Left cardiac atrium (tissue), 4 donors: ENCODE measurements around the gene LMOD2. TPM values are rescaled to one million over a fixed set of nuclear protein-coding genes. Genes with fewer than 3 reads are reported as not detected.

ENCODE experiments used
- ATAC-seq, 2 donors: fragments of 200-7000 bp; cut with Tn5 transposase; one replicate each; pipeline ENCODE4 v1.9.1; 2020; ENCODE audit warnings: mild to moderate bottlenecking in 2 of 2, moderate library complexity in 2 of 2
- DNase-seq: peaks from one replicate; pipeline ENCODE4 v3.0.0-alpha.2; 2020
- intact Hi-C, 2 donors: fragments of 100-400 bp; cut with DNase I; formaldehyde crosslinking; loops; one replicate each; pipeline versions ENCODE4 v1.14.1 to v1.15.1; 2022 to 2023
- total RNA-seq, 2 donors: library from RNA; stranded (reverse); fragmentation: NEBNext Ultra II Directional; extraction: Animal tissue kit (Norgen Biotek cat#: 25700); gene quantifications; one replicate each; pipeline ENCODE4 v1.2.1, GENCODE V29; 2021
- donor health status: DM: no; HTN: yes; CAD: no.
- donor health status: DM: no; HTN: yes; CAD: no; lungs with severe emphysema.
- donor health status: DM: yes; HTN: yes; CAD: no.
- donor health status: Dilated cardiomyopathy.

The LMOD2 gene
- total RNA-seq, 2 donors from 2014 or later = 220 to 376 TPM

DNA sequence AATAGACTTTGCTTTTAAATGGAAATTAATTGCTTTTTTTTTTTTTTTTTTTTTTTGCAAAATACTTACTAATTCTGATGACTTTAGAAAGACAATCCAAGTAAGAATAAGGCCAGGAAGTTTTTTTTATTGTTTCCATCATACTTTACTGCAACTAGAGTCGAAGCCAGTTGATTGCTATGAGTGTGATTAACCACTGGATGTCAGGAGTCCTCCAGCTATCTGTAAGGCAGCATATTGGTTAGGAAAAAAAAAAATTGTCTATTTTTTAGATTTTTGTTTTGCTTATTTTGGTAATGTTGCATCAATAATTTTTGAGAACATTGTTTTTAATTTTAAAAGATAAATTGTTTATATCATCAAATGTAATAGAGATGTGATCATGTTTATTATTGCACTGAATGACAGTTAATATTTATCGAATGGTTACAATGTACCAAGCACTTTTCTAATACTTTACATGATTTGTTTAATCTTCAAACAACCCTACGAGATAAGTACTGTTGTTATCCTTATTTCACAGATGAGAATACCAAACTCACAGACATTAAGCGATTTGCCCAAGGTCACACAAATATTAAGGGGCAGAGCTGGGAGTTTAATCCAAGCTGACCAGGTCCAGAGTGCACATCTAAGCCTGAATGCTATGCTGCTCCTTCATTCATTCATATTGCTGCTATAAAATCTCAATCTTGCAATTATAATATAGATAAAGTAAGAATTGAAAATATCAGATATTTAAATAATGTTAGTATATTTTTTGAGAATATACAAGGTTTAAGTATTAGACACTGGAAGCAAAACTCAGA lies 19.9 kb upstream of the LMOD2 start:
- DNase-seq (no peak), ATAC-seq (peak; percentile 63 to 66)
- intact Hi-C loops = loop anchor here (2.0 to 10.0 kb wide), 4 partner anchors 47 to 229 kb away; no protein-coding TSS in a partner anchor

DNA sequence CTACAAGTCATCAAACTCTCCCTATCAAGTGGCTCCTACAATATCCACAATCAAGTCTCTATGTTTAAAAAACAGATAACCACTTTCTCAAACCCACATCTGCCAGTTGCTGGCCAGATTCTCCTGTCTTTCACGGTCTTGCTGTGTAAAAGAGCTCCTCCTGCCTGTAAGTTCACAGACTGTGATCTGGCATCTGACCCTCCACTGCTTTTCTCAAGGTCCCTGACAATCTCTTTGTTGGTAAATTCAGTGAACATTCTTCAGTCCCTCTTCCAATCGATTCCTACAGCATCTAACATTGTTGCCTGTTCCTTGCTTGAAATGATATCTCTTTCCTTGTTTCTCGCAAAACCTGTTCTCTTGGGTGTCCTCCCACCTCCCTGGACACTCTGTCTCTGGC lies 18.5 kb upstream of the LMOD2 start:
- ATAC-seq = no peak
- no peak for DNase-seq
- intact Hi-C loops = loop anchor here (5.0 to 10.0 kb wide), 3 partner anchors 45 to 228 kb away; no protein-coding TSS in a partner anchor

DNA sequence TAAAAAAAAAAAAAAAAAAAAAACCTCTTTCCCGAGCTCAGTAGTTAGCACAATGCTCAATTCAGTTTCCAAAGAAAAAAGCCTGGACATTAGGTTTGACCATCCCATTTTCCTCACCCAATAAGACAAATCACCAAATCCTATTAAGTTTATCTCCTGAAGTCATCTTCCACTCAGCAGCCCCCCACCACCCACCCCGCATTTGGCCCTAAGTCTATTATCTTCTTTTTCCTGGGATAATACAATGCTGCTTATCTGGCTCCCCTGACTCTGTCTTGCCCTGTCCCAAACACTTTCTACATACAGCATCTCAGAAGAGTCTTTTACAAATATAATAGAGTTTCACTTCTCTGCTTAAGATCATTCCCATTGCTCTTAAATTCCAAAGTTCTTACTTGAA lies 17.8 kb upstream of the LMOD2 start:
- no peak for ATAC-seq
- intact Hi-C loops = loop anchor here (5.0 to 10.0 kb wide), 3 partner anchors 44 to 227 kb away; no protein-coding TSS in a partner anchor

DNA sequence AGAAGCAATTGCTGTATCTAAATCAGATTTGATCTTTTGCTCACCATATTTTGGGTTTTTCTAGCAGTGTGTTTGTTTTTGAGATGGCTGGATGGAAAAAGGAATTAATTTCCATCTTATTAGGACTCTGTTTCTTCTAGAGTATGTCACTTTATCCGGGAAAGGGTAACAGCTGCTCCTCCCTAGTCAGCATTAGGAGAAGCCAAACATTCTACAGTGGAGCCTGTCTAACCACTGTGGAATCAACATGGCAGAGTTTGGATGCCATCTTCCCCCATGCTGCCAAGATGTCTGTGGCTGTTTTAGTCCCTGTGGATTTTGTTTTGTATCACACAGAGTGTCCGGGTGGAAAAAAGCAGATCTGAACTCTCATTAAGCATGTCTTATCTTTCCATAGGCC lies 16.0 kb upstream of the LMOD2 start:
- DNase-seq (no peak), ATAC-seq (no peak)
- intact Hi-C loops = loop anchor here (5.0 to 10.0 kb wide), 3 partner anchors 43 to 225 kb away; no protein-coding TSS in a partner anchor

More for the DNA sequence above, 17.8 kb upstream of the LMOD2 start:
- no peak for DNase-seq

DNA sequence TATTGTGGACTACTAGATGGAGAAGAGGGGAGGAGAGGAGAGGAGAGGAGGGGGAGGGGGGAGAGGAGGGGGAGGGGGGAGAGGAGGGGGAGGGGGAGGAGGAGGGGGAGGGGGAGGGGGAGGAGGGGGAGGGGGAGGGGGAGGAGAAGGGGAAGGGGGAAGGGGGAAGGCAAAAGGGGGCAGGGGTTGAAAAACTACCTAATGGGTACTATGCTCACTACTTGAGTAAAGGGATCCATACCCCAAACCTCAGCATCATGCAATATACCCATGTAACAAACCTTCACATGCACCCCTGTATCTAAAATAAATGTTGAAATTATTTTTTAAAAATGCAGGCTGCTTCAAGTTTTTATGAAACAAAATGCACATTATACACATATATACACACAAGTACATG lies 15.1 kb upstream of the LMOD2 start:
- intact Hi-C loops = no loop called here
- ATAC-seq = no peak

DNA sequence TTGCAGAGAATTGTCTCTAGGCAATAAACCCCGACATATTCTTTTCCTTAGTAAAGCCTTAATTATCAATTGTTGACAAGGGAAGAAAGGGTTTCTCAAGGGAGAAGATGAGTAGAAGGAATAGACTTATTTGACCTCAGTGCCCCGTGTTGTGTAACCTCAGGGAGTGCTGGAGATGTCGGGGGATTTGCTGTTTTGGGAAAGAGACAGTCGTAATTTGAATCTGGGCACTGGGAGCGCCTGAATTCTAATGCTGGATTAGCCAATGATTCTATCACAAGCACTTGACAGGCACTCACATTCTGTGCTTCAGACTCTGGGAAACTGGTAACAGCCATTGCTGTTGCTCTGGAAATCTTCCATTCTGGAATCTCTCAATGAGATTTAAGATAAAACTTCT lies 13.8 kb upstream of the LMOD2 start:
- DNase-seq (no peak), ATAC-seq (peak in 1 of 2 donors; percentile 12)
- intact Hi-C loops = no loop called here

More for the DNA sequence above, 15.1 kb upstream of the LMOD2 start:
- DNase-seq = no peak

DNA sequence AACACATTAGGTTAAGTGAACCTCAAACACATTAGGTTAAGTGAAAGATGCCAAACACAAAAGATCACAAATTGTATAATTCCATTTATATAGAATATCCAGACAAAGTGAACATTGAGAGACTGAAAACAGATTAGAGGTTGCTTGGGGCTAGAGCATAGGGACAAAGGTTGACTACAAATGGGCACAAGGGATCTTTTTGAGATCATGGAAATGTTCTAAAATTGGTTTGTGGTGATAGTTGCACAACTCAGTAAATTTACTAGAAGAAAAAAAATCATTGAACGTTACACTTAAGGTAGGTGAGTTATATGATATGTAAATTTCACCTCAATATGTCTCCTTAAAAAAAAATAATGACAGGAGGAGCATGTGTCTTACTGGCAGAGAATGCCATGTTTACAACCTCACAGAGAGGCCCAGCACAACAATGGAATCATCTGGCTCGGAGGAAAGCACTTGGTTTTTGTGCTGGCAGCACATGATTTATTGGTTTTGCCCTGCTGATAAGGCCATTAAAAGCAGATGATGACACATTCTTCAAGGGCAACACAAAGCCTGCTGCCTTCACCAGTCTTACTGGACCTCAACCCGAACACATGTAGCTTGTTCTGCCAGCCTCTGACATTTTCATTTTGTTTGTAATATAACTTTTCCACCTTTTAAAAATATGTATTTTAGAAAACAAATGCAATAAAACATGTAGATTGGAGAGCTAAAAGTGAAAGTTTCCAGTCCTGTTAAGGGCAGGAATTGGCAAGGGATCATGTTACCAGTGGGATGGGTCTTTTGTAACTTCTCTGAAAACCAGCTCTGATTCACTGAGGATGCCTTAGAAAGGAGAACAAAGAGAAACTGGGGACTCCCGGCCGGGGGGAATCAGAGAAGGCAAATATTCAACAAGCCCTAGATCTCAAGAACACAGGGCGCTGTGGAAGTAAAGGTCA lies 11.9 kb upstream of the LMOD2 start:
- intact Hi-C loops = no loop called here
- DNase-seq = no peak
- peak; percentile 60 to 78 for ATAC-seq

DNA sequence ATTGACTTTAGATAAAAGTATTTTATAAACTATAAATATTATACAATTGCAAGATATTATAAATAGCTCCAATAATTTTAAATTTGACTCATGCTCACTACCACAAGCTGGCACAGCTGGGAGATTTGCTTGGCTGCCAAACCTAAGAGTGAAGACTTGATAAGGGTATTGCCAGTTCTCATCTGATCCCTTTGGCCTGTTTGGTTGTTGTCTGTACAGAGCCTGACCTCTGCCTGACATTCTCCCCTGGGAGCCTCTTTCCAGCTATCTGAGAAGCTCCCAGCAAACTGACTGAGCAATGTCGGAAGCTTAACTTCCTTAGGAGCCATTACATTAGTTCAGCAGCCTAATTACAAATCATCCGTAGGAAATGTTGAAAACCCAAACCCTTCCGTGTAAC lies 10.2 kb upstream of the LMOD2 start:
- ATAC-seq (peak; percentile 91 to 93), DNase-seq (peak; percentile 59)
- intact Hi-C loops = no loop called here

DNA sequence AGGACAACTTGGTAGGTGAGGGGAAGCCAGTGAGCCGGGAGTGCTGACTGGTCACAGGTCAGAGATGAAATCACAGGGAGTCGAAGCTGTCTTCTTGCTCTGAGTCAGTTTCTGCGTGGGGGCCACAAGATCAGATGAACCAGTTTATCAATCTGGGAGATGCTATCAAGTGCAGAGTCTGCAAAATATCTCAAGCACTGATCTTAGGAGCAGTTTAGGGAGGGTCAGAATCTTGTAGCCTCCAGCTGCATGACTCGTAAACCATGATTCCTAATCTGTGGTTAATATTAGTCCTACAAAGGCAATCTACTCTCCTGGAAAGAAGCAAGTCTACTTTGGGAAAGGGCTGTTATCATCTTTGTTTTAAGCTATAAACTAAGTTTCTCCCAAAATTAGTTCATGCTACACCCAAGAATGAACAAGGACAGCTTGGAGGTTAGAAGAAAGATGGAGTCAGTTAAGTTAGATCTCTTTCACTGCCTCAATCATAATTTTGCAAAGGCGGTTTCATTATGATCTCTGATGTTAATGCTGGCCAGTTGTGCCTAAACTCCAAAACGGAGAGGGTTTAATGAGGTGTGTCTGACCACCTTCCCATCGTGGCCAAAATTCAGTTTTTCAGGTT lies 8.4 kb upstream of the LMOD2 start:
- intact Hi-C loops = no loop called here
- ATAC-seq = no peak

DNA sequence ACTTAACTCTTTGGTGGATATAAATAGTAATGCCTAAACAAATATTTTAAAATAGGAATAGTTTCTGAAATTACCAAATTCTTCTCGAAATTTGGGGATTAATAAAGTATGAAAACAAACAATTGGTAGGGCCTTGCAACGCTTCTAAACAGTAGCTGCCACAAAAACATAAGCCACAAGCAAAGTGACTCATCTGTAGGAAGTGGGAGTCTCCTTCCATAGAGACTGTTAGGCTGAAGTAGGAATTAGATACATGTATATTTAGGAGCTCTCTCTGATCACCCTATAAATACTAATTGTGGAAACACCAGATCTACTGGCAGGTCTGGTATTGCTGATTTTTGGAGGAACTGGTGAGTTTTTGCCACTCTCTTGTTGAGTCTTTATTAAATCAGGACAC lies 5.7 kb upstream of the LMOD2 start:
- ATAC-seq = no peak
- no peak for DNase-seq
- intact Hi-C loops = no loop called here

More for the DNA sequence above, 8.4 kb upstream of the LMOD2 start:
- DNase-seq = no peak

DNA sequence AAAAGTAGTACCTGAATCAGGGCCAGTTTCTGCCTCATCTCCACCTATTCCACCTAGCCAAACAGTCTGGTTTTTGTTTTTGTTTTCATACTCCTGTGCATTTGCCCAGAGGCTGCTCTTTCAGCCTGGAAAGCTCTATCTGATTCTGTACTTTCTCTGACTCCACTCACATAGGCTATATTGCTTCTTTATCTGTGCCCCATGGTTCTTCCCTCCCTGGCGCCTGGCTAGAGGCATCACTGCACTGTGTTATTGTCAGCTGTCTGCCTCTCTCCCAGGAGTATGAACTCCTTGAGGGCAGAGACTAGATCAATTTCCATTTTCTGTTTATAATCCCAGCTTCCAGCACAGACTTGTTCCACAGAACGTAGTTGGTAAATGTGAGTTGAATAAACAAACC lies 5.1 kb upstream of the LMOD2 start:
- ATAC-seq (peak in 1 of 2 donors; percentile 24), DNase-seq (no peak)
- intact Hi-C loops = no loop called here

DNA sequence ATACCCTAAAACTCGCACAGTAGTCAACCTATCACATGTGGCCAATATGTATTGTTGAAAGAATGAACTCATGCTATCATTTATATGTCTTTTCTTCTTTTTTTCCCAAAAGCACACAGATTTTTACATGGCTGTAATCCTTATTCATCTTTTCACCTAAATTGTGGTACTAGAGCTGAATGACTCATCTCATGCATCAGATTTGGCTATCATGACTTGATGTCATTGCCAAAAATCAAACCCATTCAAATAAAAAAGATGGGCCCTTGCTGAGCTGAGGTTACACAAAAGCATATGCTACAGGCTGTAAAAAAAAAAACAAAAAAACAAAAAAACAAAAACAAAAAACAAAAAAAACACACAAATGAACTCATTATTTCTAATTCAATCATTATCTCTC lies 3.3 kb upstream of the LMOD2 start:
- intact Hi-C loops = no loop called here
- DNase-seq = no peak
- no peak for ATAC-seq

DNA sequence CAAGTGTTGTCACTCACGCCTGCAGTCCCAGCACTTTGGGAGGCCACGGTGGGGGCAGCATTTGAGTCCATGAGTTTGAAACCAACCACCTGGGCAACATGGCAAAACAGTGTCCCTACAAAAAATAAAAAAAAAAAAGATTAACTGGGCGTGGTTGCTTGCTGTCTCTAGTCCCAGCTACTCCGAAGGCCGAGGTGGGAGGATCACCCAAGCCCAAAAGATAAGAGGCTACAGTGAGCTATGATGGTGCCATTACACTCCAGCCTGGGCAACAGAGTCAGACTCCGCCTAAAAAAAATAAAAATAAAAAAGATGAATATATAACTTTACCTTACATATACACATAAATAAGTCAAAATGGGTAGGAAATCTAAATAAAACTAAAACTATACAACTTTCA lies 2.5 kb upstream of the LMOD2 start:
- DNase-seq = no peak
- no peak for ATAC-seq
- intact Hi-C loops = no loop called here

DNA sequence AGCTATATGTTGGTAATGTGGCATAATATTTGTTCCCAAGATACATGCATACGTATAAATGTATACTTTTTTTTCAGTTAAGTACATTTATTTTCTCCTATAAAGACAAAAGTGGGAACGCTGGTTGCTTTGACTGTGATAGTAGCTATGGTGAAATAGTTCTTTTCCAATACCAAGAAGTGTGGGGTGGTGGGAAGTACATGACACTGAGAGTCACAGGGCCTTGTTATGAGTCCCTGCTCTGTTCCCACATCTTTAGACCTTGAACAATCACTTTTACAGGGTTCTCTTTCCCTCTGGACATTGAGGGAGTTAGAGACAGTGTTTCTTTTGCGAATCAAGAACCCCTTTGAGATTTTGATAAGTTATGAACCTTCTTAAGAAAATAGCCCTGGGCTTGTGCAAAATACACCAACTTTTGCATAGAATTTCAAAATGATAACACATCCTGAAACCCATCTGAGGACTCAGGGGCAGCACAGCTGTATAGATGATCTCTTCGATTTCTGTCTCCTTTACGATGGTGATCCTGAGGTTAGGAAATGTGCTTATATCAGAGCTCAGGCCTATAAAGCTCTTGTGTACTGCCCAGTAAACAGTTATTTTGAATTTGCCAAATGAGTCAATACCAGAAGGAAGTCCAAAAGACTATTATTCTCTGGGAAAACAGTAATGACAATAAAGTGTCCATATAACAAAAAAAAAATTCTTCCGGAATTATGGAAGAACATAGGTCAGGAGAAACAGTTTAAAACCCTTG lies 1.1 kb downstream of the LMOD2 start:
- peak in 1 of 2 donors; percentile 26 for ATAC-seq
- intact Hi-C loops = no loop called here
- no peak for DNase-seq

DNA sequence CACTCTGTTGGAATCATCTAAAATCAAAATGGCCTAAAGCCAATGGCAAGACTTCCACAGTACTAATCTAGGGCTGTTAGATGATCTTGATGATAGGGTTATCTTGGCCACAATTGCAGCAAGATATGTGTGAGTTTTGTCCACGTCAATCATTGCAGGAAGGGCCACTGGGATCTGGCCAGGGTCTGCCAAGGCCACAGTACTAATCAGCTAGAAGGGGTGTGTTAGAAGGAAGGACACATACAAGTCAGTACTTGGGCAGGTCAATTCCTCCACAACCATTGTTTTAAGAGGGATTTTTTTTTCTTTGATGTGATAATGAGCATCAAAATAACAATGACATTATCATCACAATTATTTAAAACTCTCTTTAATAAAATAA lies 1.6 kb downstream of the LMOD2 start:
- ATAC-seq (peak; percentile 39 to 54), DNase-seq (no peak)
- intact Hi-C loops = no loop called here

DNA sequence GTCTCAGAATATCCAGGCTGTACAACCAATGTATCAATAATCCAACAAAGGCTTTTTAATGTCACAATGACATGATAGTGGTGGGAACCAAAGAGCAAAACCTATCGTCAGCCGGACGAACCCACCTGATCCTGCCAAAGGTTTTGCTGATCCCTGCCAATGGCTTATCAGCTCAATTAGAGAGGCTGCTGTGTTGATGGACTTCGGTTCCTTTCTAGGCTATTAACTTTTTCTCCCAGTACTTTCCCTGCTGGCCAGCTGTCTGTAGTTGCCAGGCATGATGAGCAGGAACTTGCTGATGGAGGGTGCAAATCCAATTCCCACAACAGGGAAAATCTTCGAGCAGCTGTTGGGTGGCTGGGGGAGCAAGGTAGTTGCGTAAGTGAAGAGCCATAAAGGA lies 2.4 kb downstream of the LMOD2 start:
- DNase-seq = no peak
- intact Hi-C loops = no loop called here
- no peak for ATAC-seq

DNA sequence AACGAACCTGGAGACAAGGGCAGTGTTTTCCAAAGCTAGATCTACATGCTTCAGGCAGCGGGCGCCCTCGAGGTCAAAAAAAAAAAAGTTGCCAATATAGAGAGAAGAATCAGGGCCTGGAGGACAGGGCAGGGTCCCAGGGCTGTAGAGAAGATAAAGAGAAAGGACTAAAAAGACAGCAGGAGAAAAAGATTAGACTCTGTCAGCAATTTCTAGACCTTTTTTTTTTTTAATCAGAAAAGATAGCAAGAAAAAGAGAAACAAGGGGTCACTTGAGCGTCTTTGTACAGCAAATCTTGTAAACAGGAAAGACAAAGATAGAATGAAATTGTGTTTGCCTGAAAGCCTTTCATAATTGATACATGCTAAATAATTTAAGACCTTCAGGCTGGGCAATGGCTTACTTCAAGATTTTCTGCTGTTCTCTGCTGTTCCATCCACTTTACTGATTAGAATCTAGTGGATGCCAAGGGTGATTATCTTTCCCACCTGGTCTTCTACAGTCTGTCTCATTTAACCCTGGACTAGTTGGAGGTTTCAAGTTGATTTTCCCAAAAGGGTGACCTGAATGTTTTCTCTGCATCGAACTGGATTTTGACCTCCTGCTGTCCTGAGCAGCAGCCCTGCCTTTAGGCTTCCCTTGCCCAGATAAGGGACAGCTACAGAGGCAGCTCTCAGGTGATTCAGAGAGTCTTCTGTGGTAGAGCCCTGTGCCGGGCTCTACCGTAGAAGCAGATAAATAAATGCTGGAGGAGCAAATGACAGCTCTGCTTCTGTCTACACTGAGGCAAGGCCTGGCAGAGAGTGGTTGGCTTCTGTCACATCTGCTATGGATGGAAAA lies 5.1 kb downstream of the LMOD2 start:
- intact Hi-C loops = no loop called here
- ATAC-seq (peak in 1 of 2 donors; percentile 15), DNase-seq (no peak)

DNA sequence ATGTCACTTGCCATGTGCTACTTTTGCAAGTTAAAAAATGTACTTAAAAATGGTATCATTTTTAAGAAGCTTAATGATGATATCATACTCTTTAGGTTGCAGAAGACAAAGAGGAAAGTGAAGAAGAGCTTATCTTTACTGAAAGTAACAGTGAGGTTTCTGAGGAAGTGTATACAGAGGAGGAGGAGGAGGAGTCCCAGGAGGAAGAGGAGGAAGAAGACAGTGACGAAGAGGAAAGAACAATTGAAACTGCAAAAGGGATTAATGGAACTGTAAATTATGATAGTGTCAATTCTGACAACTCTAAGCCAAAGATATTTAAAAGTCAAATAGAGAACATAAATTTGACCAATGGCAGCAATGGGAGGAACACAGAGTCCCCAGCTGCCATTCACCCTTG lies 6.1 kb downstream of the LMOD2 start:
- DNase-seq (no peak), ATAC-seq (no peak)
- intact Hi-C loops = no loop called here
